A549 (cell line): ENCODE results near the gene SIM2. TPM values are rescaled to one million over a fixed set of nuclear protein-coding genes. Genes with fewer than 3 reads are reported as not detected.

Experiments used
- ATAC-seq, 2 experiments: fragments of 200-7000 bp in 1 of 2; fragments of >200 bp in 1 of 2; cut with Nextera tagmentation in 1 of 2; cut with Tn5 transposase in 1 of 2; 3 replicates each; pipeline versions ENCODE4 v1.8.0 to v1.9.1; 2018 to 2020; ENCODE audit warnings: mild to moderate bottlenecking in 1 of 2, moderate library complexity in 1 of 2
- CTCF ChIA-PET: fragments of 300-600 bp; sonication (Branson Sonifier 250); formaldehyde crosslinking; extraction: SDS; loops from one replicate; lab custom pipeline; 2021; ENCODE audit warnings: antibody characterized with exemption, inconsistent platforms; lab: Yijun Ruan, JAX
- POLR2A ChIA-PET: fragments of 350-600 bp; formaldehyde crosslinking; extraction: SDS; loops from one replicate; lab custom pipeline; 2021; ENCODE audit warnings: antibody characterized with exemption, inconsistent platforms; lab: Yijun Ruan, JAX
- DNase-seq, 2 experiments: peaks; one replicate each; pipeline versions ENCODE4 v3.0.0 to v3.0.0-alpha.2; 2011 to 2016; ENCODE audit warnings: low read depth in 1 of 2, low spot score in 1 of 2
- FAIRE-seq: peaks from 2 replicates; lab custom pipeline; 2011; peaks lifted over from hg19 to GRCh38; lab: Jason Lieb, UNC
- H3K27ac ChIP-seq, 2 experiments: fragments of >200 bp; sonication (Bioruptor Twin); formaldehyde crosslinking; 3 replicates each; pipeline ENCODE4 v1.5.1; 2016 to 2017
- H3K4me1 ChIP-seq: fragments of >200 bp; sonication (Bioruptor Twin); formaldehyde crosslinking; 3 replicates; pipeline ENCODE4 v1.6.1; 2016
- H3K4me2 ChIP-seq: fragments of >200 bp; sonication (Bioruptor Twin); formaldehyde crosslinking; 3 replicates; pipeline ENCODE4 v1.6.1; 2016
- H3K4me3 ChIP-seq: fragments of >200 bp; sonication (Bioruptor Twin); formaldehyde crosslinking; 3 replicates; pipeline ENCODE4 v1.5.1; 2016
- H3K9me3 ChIP-seq: fragments of >200 bp; sonication (Bioruptor Twin); formaldehyde crosslinking; 3 replicates; pipeline ENCODE4 v1.6.1; 2016
- CHD2 ChIP-seq: fragments of 150-350 bp; IDR thresholded peaks from 2 replicates; pipeline ENCODE4 v1.6.1; 2014; ENCODE audit warnings: low read length; ENCODE audit not compliant: partially characterized antibody
- EHF ChIP-seq: fragments of 250-450 bp; sonication (Bioruptor Pico); IDR thresholded peaks from 2 replicates; pipeline ENCODE4 v1.5.0; 2020; ENCODE audit warnings: mild to moderate bottlenecking
- FOSL2 ChIP-seq, 2 experiments: fragments of 450-650 bp in 1 of 2; fragments of >200 bp in 1 of 2; sonication (Bioruptor Twin) in 1 of 2; formaldehyde crosslinking; IDR thresholded peaks; 2 replicates each; pipeline versions ENCODE4 v1.5.0 to v1.6.1; 2016 to 2020; ENCODE audit warnings: mild to moderate bottlenecking in 1 of 2, moderate library complexity in 1 of 2
- HEYL ChIP-seq: fragments of 250-450 bp; sonication (Bioruptor Pico); IDR thresholded peaks from 2 replicates; pipeline ENCODE4 v1.8.0; 2021; ENCODE audit warnings: mild to moderate bottlenecking, moderate library complexity
- HOXA7 ChIP-seq: fragments of 250-450 bp; sonication (Bioruptor Pico); IDR thresholded peaks from 2 replicates; pipeline ENCODE4 v1.5.0; 2020; ENCODE audit warnings: mild to moderate bottlenecking, moderate library complexity
- HOXB13 ChIP-seq: fragments of 250-450 bp; sonication (Bioruptor Pico); IDR thresholded peaks from 2 replicates; pipeline ENCODE4 v1.5.0; 2020; ENCODE audit warnings: low read depth, mild to moderate bottlenecking, moderate library complexity
- HOXB5 ChIP-seq: fragments of 250-450 bp; sonication (Bioruptor Pico); IDR thresholded peaks from 2 replicates; pipeline ENCODE4 v1.5.0; 2020; ENCODE audit warnings: mild to moderate bottlenecking, moderate library complexity
- JUNB ChIP-seq: fragments of >200 bp; sonication (Bioruptor Twin); formaldehyde crosslinking; IDR thresholded peaks from 2 replicates; pipeline ENCODE4 v1.6.1; 2016
- KDM1A ChIP-seq: fragments of 200-600 bp; sonication (generic); IDR thresholded peaks from 2 replicates; pipeline ENCODE4 v1.6.1; 2016; ENCODE audit warnings: low read depth, mild to moderate bottlenecking
- NFE2L2 ChIP-seq: fragments of 150-350 bp; conservative IDR thresholded peaks from 2 replicates; pipeline ENCODE4 v1.6.1; 2014; ENCODE audit warnings: low read length
- NR3C1 ChIP-seq: fragments of >200 bp; sonication (Bioruptor Twin); formaldehyde crosslinking; IDR thresholded peaks from 3 replicates; pipeline ENCODE4 v1.6.1; 2017
- POLR2A ChIP-seq: IDR thresholded peaks from 2 replicates; pipeline ENCODE4 v1.6.1; 2012; ENCODE audit warnings: mild to moderate bottlenecking, low read length
- RAD21 ChIP-seq, 2 experiments: fragments of >200 bp in 1 of 2; sonication (Bioruptor Twin) in 1 of 2; formaldehyde crosslinking in 1 of 2; IDR thresholded peaks in 1 of 2; conservative IDR thresholded peaks in 1 of 2; 2 replicates in 1 of 2; 3 replicates in 1 of 2; pipeline ENCODE4 v1.6.1; 2012 to 2018; ENCODE audit warnings: inconsistent platforms in 1 of 2
- RARB ChIP-seq: fragments of 250-450 bp; sonication (Bioruptor Pico); IDR thresholded peaks from 2 replicates; pipeline ENCODE4 v1.8.0; 2021; ENCODE audit warnings: mild to moderate bottlenecking, moderate library complexity
- RCOR1 ChIP-seq: fragments of 150-350 bp; IDR thresholded peaks from 2 replicates; pipeline ENCODE4 v1.6.1; 2014; ENCODE audit warnings: antibody characterized with exemption, low read length, low read depth
- RFX5 ChIP-seq: fragments of 450-650 bp; IDR thresholded peaks from 2 replicates; pipeline ENCODE4 v1.7.1; 2014; ENCODE audit warnings: antibody characterized with exemption, mild to moderate bottlenecking, moderate library complexity
- TP53 ChIP-seq: fragments of 250-450 bp; sonication (Bioruptor Pico); IDR thresholded peaks from 2 replicates; pipeline ENCODE4 v1.5.0; 2021; ENCODE audit warnings: mild to moderate bottlenecking, moderate library complexity
- ZC3H11A ChIP-seq: fragments of 450-650 bp; IDR thresholded peaks from 2 replicates; pipeline ENCODE4 v1.6.1; 2014; ENCODE audit warnings: antibody characterized with exemption, mild to moderate bottlenecking
- ZNF302 ChIP-seq: fragments of 250-450 bp; sonication (Bioruptor Pico); IDR thresholded peaks from 2 replicates; pipeline ENCODE4 v1.9.0; 2021; ENCODE audit warnings: inconsistent platforms, mild to moderate bottlenecking, moderate library complexity
- WGBS: methylation state at CpG from one replicate; pipeline ENCODE4 v1.1.6; 2017; ENCODE audit errors: missing lambda C conversion rate; 5-methylcytosine and 5-hydroxymethylcytosine counted together
- polyA plus RNA-seq, 4 experiments: library from polyadenylated mRNA; depleted of rRNA in 3 of 4; stranded (reverse); fragments of >200 nt; fragmentation: RNase III in 1 of 4; extraction: RNeasy Plus Mini Kit Qiagen cat#74134 plus additional on column Dnase treatment in 1 of 4; gene quantifications; 2 replicates in 3 of 4; 3 replicates in 1 of 4; pipeline ENCODE4 v1.2.3, GENCODE V29; 2011 to 2017
- TF ChIP-seq, protein P1 (sequence below): fragments of >200 bp; sonication (Bioruptor Twin); formaldehyde crosslinking; IDR thresholded peaks from 3 replicates; pipeline ENCODE4 v1.5.1; 2016
- TF ChIP-seq, protein P2 (sequence below): IDR thresholded peaks from 2 replicates; pipeline ENCODE4 v1.6.1; 2012
- TF ChIP-seq, protein P3 (sequence below): IDR thresholded peaks from 2 replicates; pipeline ENCODE4 v1.6.1; 2012; ENCODE audit warnings: low read depth, borderline replicate concordance
- TF ChIP-seq, protein P4 (sequence below): IDR thresholded peaks from 2 replicates; pipeline ENCODE4 v1.6.1; 2012
- TF ChIP-seq, protein P5 (sequence below): fragments of 200-600 bp; sonication (generic); IDR thresholded peaks from 2 replicates; pipeline ENCODE4 v1.6.1; 2016; ENCODE audit warnings: antibody characterized with exemption, mild to moderate bottlenecking, moderate library complexity

Gene SIM2
- polyA plus RNA-seq, 2 of the 4 experiments (the other 2 are of a cell fraction): 12.6 to 13.4 TPM

DNA sequence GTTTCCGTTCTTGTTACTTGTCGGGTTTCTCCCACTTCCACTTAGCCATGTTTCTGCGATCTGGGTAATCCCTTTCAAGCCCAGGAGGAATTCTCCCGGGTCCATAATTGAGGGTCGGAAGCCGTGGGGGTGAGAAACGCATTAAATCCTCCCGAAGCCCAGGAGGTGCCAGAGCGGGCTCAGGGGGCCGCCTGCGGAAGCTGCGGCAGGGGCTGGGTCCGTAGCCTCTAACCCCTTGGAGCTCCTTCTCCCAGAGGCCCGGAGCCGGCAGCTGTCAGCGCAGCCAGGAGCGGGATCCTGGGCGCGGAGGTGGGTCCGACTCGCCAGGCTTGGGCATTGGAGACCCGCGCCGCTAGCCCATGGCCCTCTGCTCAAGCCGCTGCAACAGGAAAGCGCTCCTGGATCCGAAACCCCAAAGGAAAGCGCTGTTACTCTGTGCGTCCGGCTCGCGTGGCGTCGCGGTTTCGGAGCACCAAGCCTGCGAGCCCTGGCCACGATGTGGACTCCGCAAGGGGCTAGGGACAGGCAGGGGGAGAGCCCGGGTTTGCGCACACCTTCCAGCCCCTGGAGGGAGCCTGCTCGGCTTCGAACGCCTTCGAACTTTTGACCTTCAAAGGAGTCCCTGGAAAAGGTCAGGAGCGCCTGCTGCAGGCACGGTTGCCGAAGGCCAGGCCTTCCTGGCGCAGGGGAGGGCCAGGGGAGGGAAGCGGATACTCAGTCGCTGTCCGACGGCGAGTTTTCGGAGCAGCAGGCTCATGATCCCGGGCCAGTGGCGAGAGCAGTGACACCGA is 1.7 kb upstream of the SIM2 start (continued):
- TF ChIP-seq RCOR1: no peak
- no peak for TF ChIP-seq CHD2

DNA sequence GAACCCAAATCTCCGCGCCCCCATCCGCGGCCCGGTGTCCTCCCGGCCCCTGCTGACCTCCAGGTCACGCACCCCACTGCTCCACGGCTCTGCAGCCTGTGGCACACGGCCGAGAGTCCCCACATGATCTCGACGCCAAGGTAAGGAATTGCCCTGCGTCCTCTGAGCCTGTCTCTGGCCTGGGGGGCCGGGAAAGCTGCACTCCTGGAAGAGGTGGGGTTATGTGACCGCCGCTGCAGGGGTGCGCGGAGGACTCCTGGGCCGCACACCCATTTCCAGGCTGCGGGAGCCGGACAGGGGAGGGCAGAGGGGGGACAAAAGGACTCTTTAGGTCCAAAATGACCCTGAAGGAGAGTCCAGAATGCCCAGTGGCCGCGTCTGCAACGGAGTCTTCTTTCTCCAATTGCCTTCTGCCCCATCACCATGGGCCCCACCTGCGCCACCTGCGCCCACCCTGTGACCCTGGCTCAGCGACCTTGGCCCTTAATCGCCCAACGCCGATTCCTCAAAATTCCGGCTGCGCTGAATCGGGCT is 997 bp upstream of the SIM2 start:
- peak overlapping the region; percentile 61 for H3K4me3 ChIP-seq
- WGBS: 76% methylated on average over 30 of the region's 33 CpGs
- ATAC-seq (no peak), DNase-seq (no peak), FAIRE-seq (no peak)
- CTCF ChIA-PET: interaction anchor here (1.2 kb wide), 1 partner anchor 227 kb away, joined by 3 read pairs; no protein-coding TSS in a partner anchor
- TF ChIP-seq HOXB13 (CRISPR knock-in tag) (no peak), JUNB (no peak), TP53 (CRISPR knock-in tag) (no peak), EHF (no peak), NFE2L2 (no peak), RAD21 (conservative IDR thresholded peaks at IDR 0.05 in 1 of 2, IDR thresholded peaks at IDR 0.05 in 1 of 2) (no peak), RCOR1 (no peak), POLR2A (no peak), HEYL (no peak)
- TF ChIP-seq, protein P1, sequence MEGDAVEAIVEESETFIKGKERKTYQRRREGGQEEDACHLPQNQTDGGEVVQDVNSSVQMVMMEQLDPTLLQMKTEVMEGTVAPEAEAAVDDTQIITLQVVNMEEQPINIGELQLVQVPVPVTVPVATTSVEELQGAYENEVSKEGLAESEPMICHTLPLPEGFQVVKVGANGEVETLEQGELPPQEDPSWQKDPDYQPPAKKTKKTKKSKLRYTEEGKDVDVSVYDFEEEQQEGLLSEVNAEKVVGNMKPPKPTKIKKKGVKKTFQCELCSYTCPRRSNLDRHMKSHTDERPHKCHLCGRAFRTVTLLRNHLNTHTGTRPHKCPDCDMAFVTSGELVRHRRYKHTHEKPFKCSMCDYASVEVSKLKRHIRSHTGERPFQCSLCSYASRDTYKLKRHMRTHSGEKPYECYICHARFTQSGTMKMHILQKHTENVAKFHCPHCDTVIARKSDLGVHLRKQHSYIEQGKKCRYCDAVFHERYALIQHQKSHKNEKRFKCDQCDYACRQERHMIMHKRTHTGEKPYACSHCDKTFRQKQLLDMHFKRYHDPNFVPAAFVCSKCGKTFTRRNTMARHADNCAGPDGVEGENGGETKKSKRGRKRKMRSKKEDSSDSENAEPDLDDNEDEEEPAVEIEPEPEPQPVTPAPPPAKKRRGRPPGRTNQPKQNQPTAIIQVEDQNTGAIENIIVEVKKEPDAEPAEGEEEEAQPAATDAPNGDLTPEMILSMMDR: no peak
- TF ChIP-seq, protein P2, sequence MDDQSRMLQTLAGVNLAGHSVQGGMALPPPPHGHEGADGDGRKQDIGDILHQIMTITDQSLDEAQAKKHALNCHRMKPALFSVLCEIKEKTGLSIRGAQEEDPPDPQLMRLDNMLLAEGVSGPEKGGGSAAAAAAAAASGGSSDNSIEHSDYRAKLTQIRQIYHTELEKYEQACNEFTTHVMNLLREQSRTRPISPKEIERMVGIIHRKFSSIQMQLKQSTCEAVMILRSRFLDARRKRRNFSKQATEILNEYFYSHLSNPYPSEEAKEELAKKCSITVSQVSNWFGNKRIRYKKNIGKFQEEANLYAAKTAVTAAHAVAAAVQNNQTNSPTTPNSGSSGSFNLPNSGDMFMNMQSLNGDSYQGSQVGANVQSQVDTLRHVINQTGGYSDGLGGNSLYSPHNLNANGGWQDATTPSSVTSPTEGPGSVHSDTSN: no peak
- H3K4me2 ChIP-seq: peak overlapping the region; percentile 70
- peak overlapping the region; percentile 73 to 96 for H3K27ac ChIP-seq
- POLR2A ChIA-PET: no interaction called here
- peaks cover 24% of the 10 kb centered on the region; the same call in 1 of the 3 replicates for H3K4me1 ChIP-seq
- H3K9me3 ChIP-seq: no peaks in the 10 kb centered on the region

DNA sequence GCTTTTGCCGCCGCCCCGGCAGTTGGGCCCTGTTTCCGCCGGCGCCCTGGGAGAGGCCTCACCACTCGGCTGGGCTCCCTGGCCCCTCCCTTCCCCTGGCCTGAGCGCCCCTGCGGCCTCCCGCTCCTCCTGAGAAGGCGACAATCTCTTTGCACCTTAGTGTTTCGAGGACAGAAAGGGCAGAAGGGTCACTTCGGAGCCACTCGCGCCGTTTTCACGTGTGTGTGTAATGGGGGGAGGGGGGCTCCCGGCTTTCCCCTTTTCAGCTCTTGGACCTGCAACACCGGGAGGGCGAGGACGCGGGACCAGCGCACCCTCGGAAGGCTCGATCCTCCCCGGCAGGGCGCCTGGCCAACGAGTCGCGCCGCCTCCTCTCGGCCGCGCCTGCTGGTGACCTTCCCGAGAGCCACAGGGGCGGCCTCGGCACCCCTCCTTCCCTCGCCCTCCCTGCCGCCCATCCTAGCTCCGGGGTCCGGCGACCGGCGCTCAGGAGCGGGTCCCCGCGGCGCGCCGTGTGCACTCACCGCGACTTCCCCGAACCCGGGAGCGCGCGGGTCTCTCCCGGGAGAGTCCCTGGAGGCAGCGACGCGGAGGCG is 432 bp upstream of the SIM2 start:
- peak overlapping the region; percentile 70 for H3K4me2 ChIP-seq
- 17% methylated on average over 7 of the region's 62 CpGs for WGBS
- peaks cover 24% of the 10 kb centered on the region; the same call in 1 of the 3 replicates for H3K4me1 ChIP-seq
- peak; percentile 78 to 82 for ATAC-seq
- CTCF ChIA-PET: interaction anchor here (1.0 to 1.2 kb wide), 2 partner anchors 215 to 227 kb away, joined by 3 read pairs; no protein-coding TSS in a partner anchor
- peak overlapping the region; percentile 61 for H3K4me3 ChIP-seq
- POLR2A ChIA-PET: no interaction called here
- DNase-seq: peak; percentile 42 to 62
- FAIRE-seq: no peak
- H3K27ac ChIP-seq: peak overlapping the region; percentile 73 to 96
- no peaks in the 10 kb centered on the region for H3K9me3 ChIP-seq
- TF ChIP-seq HOXB5 (CRISPR knock-in tag): no peak
- no peak for TF ChIP-seq HOXA7 (CRISPR knock-in tag)
- TF ChIP-seq RFX5: no peak
- TF ChIP-seq NR3C1: no peak
- no peak for TF ChIP-seq ZNF302
- no peak for TF ChIP-seq FOSL2 (IDR thresholded peaks at IDR 0.05)
- TF ChIP-seq FOSL2 (CRISPR knock-in tag; IDR thresholded peaks at IDR 0.05): no peak
- TF ChIP-seq, protein P3, sequence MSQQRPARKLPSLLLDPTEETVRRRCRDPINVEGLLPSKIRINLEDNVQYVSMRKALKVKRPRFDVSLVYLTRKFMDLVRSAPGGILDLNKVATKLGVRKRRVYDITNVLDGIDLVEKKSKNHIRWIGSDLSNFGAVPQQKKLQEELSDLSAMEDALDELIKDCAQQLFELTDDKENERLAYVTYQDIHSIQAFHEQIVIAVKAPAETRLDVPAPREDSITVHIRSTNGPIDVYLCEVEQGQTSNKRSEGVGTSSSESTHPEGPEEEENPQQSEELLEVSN: peak; percentile 30; the same call in 1 of the 2 replicates
- TF ChIP-seq RCOR1: no peak
- no peak for TF ChIP-seq KDM1A
- TF ChIP-seq HEYL: no peak
- TF ChIP-seq, protein P4, sequence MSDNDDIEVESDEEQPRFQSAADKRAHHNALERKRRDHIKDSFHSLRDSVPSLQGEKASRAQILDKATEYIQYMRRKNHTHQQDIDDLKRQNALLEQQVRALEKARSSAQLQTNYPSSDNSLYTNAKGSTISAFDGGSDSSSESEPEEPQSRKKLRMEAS: peak; percentile 61
- TF ChIP-seq, protein P5, sequence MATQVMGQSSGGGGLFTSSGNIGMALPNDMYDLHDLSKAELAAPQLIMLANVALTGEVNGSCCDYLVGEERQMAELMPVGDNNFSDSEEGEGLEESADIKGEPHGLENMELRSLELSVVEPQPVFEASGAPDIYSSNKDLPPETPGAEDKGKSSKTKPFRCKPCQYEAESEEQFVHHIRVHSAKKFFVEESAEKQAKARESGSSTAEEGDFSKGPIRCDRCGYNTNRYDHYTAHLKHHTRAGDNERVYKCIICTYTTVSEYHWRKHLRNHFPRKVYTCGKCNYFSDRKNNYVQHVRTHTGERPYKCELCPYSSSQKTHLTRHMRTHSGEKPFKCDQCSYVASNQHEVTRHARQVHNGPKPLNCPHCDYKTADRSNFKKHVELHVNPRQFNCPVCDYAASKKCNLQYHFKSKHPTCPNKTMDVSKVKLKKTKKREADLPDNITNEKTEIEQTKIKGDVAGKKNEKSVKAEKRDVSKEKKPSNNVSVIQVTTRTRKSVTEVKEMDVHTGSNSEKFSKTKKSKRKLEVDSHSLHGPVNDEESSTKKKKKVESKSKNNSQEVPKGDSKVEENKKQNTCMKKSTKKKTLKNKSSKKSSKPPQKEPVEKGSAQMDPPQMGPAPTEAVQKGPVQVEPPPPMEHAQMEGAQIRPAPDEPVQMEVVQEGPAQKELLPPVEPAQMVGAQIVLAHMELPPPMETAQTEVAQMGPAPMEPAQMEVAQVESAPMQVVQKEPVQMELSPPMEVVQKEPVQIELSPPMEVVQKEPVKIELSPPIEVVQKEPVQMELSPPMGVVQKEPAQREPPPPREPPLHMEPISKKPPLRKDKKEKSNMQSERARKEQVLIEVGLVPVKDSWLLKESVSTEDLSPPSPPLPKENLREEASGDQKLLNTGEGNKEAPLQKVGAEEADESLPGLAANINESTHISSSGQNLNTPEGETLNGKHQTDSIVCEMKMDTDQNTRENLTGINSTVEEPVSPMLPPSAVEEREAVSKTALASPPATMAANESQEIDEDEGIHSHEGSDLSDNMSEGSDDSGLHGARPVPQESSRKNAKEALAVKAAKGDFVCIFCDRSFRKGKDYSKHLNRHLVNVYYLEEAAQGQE: no peak
- TF ChIP-seq RARB (CRISPR knock-in tag): no peak
- no peak for TF ChIP-seq ZC3H11A
- TF ChIP-seq, protein P2: no peak
